GM19438 (cell line): ENCODE measurements around the gene TMEM139.
"Not testable (repeated sequence)": the region's sequence is repeated elsewhere in the genome, so short reads cannot be mapped to it uniquely, and the experiment has no call there.

Source experiments
- ATAC-seq: cut with Tn5 transposase; IDR thresholded peaks from one replicate; pipeline ENCODE4 v1.9.1; 2021; ENCODE audit warnings: low read depth; ENCODE audit not compliant: unreplicated experiment

TMEM139 gene

GRCh38 chr7:143287935-143288826 is 3.4 kb downstream of the TMEM139 start, which contains the start of gene CASP2:
Gene CASP2, plus strand, starts transcription at chr7:143288351. Its CDS starts 105 bp downstream, at chr7:143288456.
- ATAC-seq, result peak; percentile 87

GRCh38 chr7:143288836-143289235 is 4.1 kb downstream of the TMEM139 start:
- ATAC-seq, result no peak

GRCh38 chr7:143289421-143289820 is 4.7 kb downstream of the TMEM139 start:
- ATAC-seq, result no peak

- ATAC-seq, result not testable (repeated sequence)
Measured at GRCh38 chr7:143289888-143290287, 5.1 kb downstream of the TMEM139 start.

GRCh38 chr7:143290293-143290692 is 5.5 kb downstream of the TMEM139 start:
- no peak for ATAC-seq

- ATAC-seq, result no peak
Measured at GRCh38 chr7:143292876-143293275, 8.1 kb downstream of the TMEM139 start.

GRCh38 chr7:143295870-143296269 is 11.1 kb downstream of the TMEM139 start:
- no peak for ATAC-seq

- ATAC-seq, result no peak
Measured at GRCh38 chr7:143296686-143297085, 11.9 kb downstream of the TMEM139 start.

GRCh38 chr7:143299346-143299745 is 14.6 kb downstream of the TMEM139 start:
- ATAC-seq, result no peak

- ATAC-seq, result no peak
Measured at GRCh38 chr7:143299840-143300239, 15.1 kb downstream of the TMEM139 start.

- no peak for ATAC-seq
Measured at GRCh38 chr7:143300959-143301935, 16.5 kb downstream of the TMEM139 start.

GRCh38 chr7:143303733-143304132 is 19.0 kb downstream of the TMEM139 start:
- ATAC-seq, result no peak

GRCh38 chr7:143304938-143305337 is 20.2 kb downstream of the TMEM139 start:
- no peak for ATAC-seq

GRCh38 chr7:143305423-143306070 is 20.8 kb downstream of the TMEM139 start:
- peak; percentile 59 for ATAC-seq

GRCh38 chr7:143308632-143309031 is 23.9 kb downstream of the TMEM139 start:
- ATAC-seq, result no peak

GRCh38 chr7:143314127-143314526 is 29.4 kb downstream of the TMEM139 start:
- no peak for ATAC-seq

- no peak for ATAC-seq
Measured at GRCh38 chr7:143315776-143316175, 31.0 kb downstream of the TMEM139 start, which contains the start of gene CLCN1. Gene CLCN1, plus strand, starts transcription at chr7:143316111. Its CDS starts 102 bp downstream, at chr7:143316213.

- ATAC-seq, result no peak
Measured at GRCh38 chr7:143316492-143316891, 31.7 kb downstream of the TMEM139 start.

- no peak for ATAC-seq
Measured at GRCh38 chr7:143318661-143319060, 33.9 kb downstream of the TMEM139 start.

GRCh38 chr7:143320620-143321019 is 35.9 kb downstream of the TMEM139 start:
- ATAC-seq, result no peak
